Skeletal muscle tissue (tissue), 4 donors: Measurements from ENCODE around the gene NEK5. TPM values are rescaled to one million over a fixed set of nuclear protein-coding genes. Genes with fewer than 3 reads are reported as not detected.
"Not testable (repeated sequence)": the region's sequence is repeated elsewhere in the genome, so short reads cannot be mapped to it uniquely, and the experiment has no call there.

ENCODE experiments used
- H3K27ac ChIP-seq: one replicate; pipeline ENCODE4 v1.7.0; 2013; ENCODE audit warnings: mild to moderate bottlenecking, low read depth, low read length, inconsistent platforms
- H3K27me3 ChIP-seq, 3 donors: one replicate each; pipeline ENCODE4 v1.7.0; 2013; ENCODE audit warnings: low read length in 3 of 3; ENCODE audit not compliant: control insufficient read depth in 3 of 3, insufficient read depth in 3 of 3
- H3K36me3 ChIP-seq, 3 donors: one replicate each; pipeline ENCODE4 v1.7.0; 2013; ENCODE audit warnings: low read length in 3 of 3; ENCODE audit not compliant: control insufficient read depth in 3 of 3, insufficient read depth in 3 of 3
- H3K4me1 ChIP-seq, 3 donors: one replicate each; pipeline ENCODE4 v1.7.0; 2013; ENCODE audit warnings: low read length in 3 of 3, mild to moderate bottlenecking in 3 of 3; ENCODE audit not compliant: control insufficient read depth in 3 of 3, insufficient read depth in 3 of 3
- H3K4me3 ChIP-seq, 3 donors: one replicate each; pipeline ENCODE4 v1.7.0; 2013; ENCODE audit warnings: low read length in 3 of 3
- H3K9ac ChIP-seq, 3 donors: one replicate each; pipeline ENCODE4 v1.7.0; 2013; ENCODE audit warnings: low read length in 3 of 3, mild to moderate bottlenecking in 3 of 3, moderate library complexity in 2 of 3, low read depth in 1 of 3
- H3K9me3 ChIP-seq, 3 donors: one replicate each; pipeline ENCODE4 v1.7.0; 2013; ENCODE audit warnings: low read length in 3 of 3; ENCODE audit not compliant: control insufficient read depth in 3 of 3
- total RNA-seq: library from RNA; depleted of rRNA; stranded (reverse); fragments of >200 nt; gene quantifications from one replicate; pipeline ENCODE4 v1.2.3, GENCODE V29; 2014
- donor health status: Osteomylitis.

The NEK5 gene
- total RNA-seq, 1 donor from 2014 or later = 1.0 TPM

DNA sequence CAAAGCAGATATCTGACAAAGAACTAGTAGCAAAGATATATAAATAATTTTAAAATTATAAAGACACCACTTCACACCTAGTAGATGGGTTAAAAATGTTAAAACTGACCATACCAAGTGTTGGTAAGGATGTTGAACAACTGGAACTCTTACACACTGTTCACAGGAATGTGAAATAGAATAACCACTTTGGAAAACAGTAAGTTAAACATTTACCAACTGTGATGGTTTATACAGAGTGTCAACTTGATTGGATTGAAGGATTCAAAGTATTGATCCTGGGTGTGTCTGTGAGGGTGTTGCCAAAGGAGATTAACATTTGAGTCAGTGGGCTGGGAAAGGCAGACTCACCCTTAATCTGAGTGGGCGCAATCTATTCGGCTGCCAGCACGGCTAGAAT lies 85.2 kb downstream of the NEK5 start:
- Histone ChIP-seq H3K9me3 (no peaks in the 10 kb centered on the region), H3K4me3 (no peak overlapping the region), H3K4me1 (no peaks in the 10 kb centered on the region), H3K27me3 (no peaks in the 10 kb centered on the region), H3K27ac (no peak overlapping the region), H3K9ac (no peak overlapping the region), H3K36me3 (no peaks in the 10 kb centered on the region)

DNA sequence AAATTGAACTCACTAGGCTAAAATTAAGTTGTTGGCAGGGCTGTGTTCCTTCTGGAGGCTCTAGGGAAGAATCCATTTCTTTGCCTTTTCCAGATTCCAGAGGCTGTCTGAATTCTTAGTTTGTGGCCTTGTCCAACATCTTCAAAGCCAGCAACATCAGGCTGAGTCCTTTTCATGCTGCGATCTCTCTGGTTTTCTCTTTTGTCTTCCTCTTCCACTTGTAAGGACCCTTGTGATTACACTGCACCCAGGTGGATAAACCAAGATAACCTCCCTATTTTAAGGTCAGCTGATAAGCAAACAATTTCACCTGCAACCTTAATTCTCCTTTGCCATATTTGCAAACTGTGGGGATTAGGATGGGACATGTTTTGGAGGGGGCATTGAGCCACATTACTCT lies 92.8 kb downstream of the NEK5 start:
- Histone ChIP-seq H3K27ac (no peak overlapping the region), H3K9ac (no peak overlapping the region), H3K9me3 (no peaks in the 10 kb centered on the region), H3K4me1 (no peaks in the 10 kb centered on the region), H3K4me3 (no peak overlapping the region), H3K27me3 (no peaks in the 10 kb centered on the region), H3K36me3 (no peaks in the 10 kb centered on the region)

DNA sequence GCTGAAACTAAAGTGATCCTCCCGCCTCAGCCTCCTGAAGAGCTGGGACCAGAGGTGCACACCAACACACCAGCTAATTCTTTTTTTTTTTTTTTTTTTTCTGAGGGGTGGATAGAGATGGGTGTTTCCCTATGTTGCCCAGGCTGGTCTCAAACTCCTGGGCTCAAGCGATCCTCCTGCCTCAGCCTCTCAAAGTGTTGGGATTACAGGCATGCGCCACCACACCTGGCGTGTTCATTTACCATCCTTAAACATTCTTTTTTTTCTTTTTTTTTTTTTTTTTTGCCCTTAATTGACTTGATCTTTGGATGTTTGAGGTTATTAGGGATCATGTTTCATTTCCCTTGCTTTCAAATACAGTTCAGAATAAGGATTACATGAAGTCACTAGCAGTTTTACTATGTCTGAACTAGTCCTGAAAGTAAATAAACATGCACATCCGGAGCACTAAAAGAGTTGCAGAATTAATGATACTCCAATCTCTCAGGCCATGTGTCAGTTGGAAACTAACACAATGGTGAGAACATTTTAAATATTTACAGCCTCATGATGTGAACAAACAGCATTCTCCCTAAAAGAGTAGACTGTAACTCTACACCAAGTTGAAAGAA lies 94.2 kb downstream of the NEK5 start:
- H3K36me3 ChIP-seq = no peaks in the 10 kb centered on the region
- H3K4me1 ChIP-seq = no peaks in the 10 kb centered on the region
- H3K9ac ChIP-seq = no peak overlapping the region
- no peak overlapping the region for H3K4me3 ChIP-seq
- no peaks in the 10 kb centered on the region for H3K9me3 ChIP-seq
- H3K27ac ChIP-seq = no peak overlapping the region
- H3K27me3 ChIP-seq = no peaks in the 10 kb centered on the region

DNA sequence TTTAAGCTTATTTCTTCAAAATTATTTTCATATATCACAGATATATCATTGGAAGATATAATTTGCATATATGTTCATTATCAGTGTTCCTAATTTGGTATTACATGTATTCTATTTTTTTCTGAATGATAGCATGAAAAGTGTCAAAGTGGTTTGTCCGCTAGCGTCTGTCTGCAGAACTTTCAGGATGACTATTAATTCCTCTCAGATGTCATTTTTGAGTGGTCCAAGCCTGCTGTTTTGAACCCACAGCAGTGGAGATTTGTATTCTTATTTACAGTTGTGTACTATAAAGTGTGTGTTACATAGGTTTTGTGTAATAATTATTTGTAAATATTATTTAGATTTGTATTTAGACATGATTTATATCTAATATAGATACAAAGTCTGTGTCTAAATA lies 95.8 kb downstream of the NEK5 start:
- Histone ChIP-seq H3K36me3 (peaks cover 0 to 5% (median 0%) of the 10 kb centered on the region in 3 donors), H3K4me3 (no peak overlapping the region), H3K4me1 (no peaks in the 10 kb centered on the region)

DNA sequence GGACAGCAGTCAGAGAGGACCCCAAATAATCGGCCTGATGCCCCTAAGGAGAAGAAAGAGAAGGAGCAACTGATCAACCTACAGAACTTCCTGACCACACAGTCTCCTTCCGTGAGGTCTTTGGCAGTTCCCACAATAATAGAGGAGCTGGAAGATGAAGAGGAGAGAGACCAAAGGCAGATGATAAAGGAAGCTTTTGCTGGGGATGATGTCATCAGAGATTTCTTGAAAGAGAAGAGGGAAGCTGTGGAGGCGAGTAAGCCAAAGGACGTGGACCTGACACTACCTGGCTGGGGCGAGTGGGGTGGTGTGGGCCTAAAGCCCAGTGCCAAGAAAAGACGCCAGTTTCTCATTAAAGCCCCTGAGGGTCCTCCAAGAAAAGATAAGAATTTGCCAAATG lies 98.5 kb downstream of the NEK5 start:
- H3K4me3 ChIP-seq, H3K4me1 ChIP-seq, H3K36me3 ChIP-seq, H3K9me3 ChIP-seq, H3K27ac ChIP-seq, H3K9ac ChIP-seq, H3K27me3 ChIP-seq: not testable (repeated sequence)

More for the DNA sequence above, 95.8 kb downstream of the NEK5 start:
- Histone ChIP-seq H3K9me3 (no peaks in the 10 kb centered on the region), H3K27ac (no peak overlapping the region), H3K9ac (no peak overlapping the region), H3K27me3 (no peaks in the 10 kb centered on the region)

DNA sequence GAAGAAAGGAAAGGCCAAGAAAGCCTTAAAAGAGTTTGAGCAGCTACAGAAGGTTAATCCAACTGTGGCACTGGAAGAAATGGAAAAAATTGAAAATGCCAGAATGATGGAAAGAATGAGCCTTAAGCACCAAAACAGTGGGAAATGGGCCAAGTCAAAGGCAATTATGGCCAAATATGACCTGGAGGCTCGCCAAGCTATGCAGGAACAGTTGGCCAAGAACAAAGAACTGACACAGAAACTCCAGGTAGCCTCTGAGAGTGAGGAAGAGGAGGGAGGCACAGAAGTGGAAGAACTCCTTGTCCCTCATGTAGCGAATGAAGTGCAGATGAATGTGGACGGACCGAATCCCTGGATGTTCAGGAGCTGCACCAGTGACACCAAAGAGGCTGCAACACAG lies 99.3 kb downstream of the NEK5 start:
- Histone ChIP-seq H3K27ac (no peak overlapping the region), H3K9ac (no peak overlapping the region), H3K27me3 (no peaks in the 10 kb centered on the region), H3K36me3 (peaks cover 4 to 14% (median 8%) of the 10 kb centered on the region in 3 donors), H3K9me3 (no peaks in the 10 kb centered on the region), H3K4me1 (peaks cover 0 to 4% (median 0%) of the 10 kb centered on the region in 3 donors), H3K4me3 (no peak overlapping the region)

DNA sequence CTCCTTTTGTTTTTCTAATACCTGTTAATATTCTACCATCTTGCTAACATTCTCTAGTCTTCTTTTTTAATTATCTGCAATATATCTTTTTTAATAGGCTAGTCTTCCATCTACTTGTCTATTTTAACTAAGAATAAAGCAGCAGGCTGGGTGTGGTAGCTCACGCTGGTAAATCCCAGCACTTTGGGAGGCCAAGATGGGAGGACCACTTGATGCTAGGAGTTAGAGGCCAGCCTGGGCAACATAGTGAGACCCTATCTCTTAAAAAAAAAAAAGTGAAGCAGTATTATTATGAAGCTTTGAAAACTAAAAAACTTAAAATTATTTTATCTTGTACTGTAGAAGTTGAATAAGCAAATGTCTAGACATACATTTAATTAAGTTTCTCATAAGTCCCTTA lies 101.0 kb downstream of the NEK5 start:
- Histone ChIP-seq H3K4me3 (no peak overlapping the region), H3K27ac (no peak overlapping the region), H3K9me3 (no peaks in the 10 kb centered on the region), H3K27me3 (no peaks in the 10 kb centered on the region), H3K9ac (no peak overlapping the region), H3K36me3 (peaks cover 4 to 21% (median 17%) of the 10 kb centered on the region in 3 donors), H3K4me1 (peaks cover 0 to 4% (median 0%) of the 10 kb centered on the region in 3 donors)

DNA sequence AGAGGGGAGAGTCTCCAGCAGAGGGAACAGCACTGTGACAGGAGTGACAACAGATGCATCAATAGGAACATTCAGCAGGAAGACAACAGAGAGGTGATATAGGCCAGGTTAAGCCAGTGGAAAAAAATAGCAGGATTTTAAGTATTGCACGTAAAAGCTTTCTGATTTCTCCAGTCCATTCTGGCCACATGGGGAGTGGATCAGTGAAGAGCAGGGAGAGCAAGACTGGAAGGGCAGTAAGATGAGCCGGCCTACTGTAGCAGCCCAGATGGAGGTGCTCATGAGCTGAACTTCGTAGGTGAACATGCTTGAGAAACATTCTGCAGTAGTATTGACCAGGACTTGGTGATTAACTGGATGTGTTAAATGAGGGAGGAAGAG lies 102.6 kb downstream of the NEK5 start:
- H3K27ac ChIP-seq = no peak overlapping the region
- no peak overlapping the region for H3K4me3 ChIP-seq
- H3K36me3 ChIP-seq = peaks cover 6 to 25% (median 17%) of the 10 kb centered on the region in 3 donors
- peaks cover 0 to 4% (median 0%) of the 10 kb centered on the region in 3 donors for H3K4me1 ChIP-seq
- H3K27me3 ChIP-seq = no peaks in the 10 kb centered on the region
- H3K9ac ChIP-seq = no peak overlapping the region
- no peaks in the 10 kb centered on the region for H3K9me3 ChIP-seq

DNA sequence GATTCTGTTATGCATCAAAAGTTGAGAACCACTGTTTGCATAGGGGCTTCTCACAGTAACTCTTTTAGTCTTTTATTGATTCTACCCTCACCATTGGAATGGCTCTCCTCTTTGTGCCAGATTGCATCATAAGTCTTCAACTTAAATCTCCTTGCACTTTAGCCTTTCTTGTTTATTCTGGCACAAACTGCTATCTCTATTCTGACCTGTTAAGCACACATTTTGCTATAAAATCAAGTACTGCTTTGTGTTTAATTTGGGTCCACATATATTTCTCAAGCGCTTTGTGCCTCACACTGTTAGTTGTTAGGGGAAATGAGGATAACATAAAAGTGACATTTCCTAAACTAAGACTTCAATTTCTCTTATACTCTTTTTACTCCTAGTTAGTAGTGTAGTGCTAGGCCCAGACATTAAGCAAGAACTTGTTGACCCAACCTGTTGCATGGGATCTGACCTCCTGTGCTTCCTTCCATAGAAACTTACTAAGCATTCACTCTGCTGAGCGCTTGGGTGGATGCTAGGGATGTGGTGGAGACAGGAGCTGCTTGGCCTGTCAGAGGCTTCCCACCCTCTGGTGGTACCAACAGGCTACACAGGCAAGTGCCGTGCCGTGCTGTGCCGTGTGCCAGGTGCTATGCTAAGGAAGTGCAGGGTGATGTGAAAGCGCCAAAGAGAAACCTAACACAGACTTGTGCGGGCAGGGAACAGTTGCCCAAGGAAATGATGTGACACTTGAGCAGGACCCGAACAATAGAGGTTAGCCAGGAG lies 103.2 kb downstream of the NEK5 start:
- Histone ChIP-seq H3K9ac (no peak overlapping the region), H3K27me3 (no peaks in the 10 kb centered on the region), H3K4me1 (peaks cover 0 to 4% (median 0%) of the 10 kb centered on the region in 3 donors), H3K27ac (no peak overlapping the region), H3K36me3 (peaks cover 6 to 29% (median 18%) of the 10 kb centered on the region in 3 donors), H3K4me3 (no peak overlapping the region), H3K9me3 (no peaks in the 10 kb centered on the region)

DNA sequence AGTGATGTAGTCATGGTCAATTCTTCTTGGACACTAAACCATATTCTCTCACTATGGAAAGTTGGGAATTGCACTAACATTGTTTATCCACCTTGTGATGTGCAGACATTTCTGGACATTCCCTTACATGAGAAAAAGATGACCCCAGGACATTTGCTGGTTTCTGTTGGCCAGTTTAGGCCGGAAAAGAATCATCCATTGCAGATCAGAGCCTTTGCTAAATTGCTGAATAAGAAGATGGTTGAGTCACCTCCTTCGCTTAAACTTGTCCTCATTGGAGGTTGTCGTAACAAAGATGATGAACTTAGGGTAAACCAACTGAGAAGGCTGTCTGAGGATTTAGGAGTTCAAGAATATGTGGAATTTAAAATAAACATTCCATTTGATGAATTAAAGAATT lies 104.4 kb downstream of the NEK5 start, which contains the start of gene UTP14C:
Gene UTP14C, plus strand, starts transcription at position 211 of the 400 bp plus-strand sequence. CDS start 4,114 bp downstream, outside the sequence.
- Histone ChIP-seq H3K4me3 (no peak within 1 kb of the TSS), H3K9me3 (no peaks in the 10 kb centered on the region), H3K36me3 (peaks cover 6 to 40% (median 28%) of the 10 kb centered on the region in 3 donors), H3K4me1 (peaks cover 0 to 4% (median 0%) of the 10 kb centered on the region in 3 donors), H3K27ac (no peak within 1 kb of the TSS), H3K9ac (no peak within 1 kb of the TSS), H3K27me3 (no peaks in the 10 kb centered on the region)
